Muscle of arm (tissue), 12 donors: Measurements from ENCODE around the gene KATNAL2. TPM values are rescaled to one million over a fixed set of nuclear protein-coding genes. Genes with fewer than 3 reads are reported as not detected.

ENCODE experiments used
- DNase-seq: peaks from one replicate; pipeline ENCODE4 v3.0.0-alpha.2; 2013
- polyA plus RNA-seq, 12 donors: library from polyadenylated mRNA; unstranded; fragments of 120-200 nt; gene quantifications; one replicate each; pipeline ENCODE4 v1.2.1, GENCODE V29; 2013; ENCODE audit not compliant: insufficient read length in 12 of 12

The KATNAL2 gene
- polyA plus RNA-seq, 12 donors = 6.1 to 13.8 (median 7.8) TPM; not detected in 2

- no peak for DNase-seq
These were observed 193.3 kb downstream of the KATNAL2 start for GRCh38 chr18:47110492-47111274.

- no peak for DNase-seq
These were observed 196.6 kb downstream of the KATNAL2 start for GRCh38 chr18:47113796-47114540.

- DNase-seq = no peak
These were observed 197.8 kb downstream of the KATNAL2 start for GRCh38 chr18:47115205-47115604.

- DNase-seq = no peak
These were observed 201.6 kb downstream of the KATNAL2 start for GRCh38 chr18:47118981-47119380.

- no peak for DNase-seq
These were observed 203.0 kb downstream of the KATNAL2 start for GRCh38 chr18:47120428-47120827.

GRCh38 chr18:47121146-47121545, 203.7 kb downstream of the KATNAL2 start:
- DNase-seq = no peak

GRCh38 chr18:47141289-47141688, 223.9 kb downstream of the KATNAL2 start:
- DNase-seq = no peak

- no peak for DNase-seq
These were observed 225.8 kb downstream of the KATNAL2 start for GRCh38 chr18:47143153-47143552.

GRCh38 chr18:47143899-47144485, 226.6 kb downstream of the KATNAL2 start:
- no peak for DNase-seq

- DNase-seq = no peak
These were observed 228.8 kb downstream of the KATNAL2 start for GRCh38 chr18:47146206-47146605.

- DNase-seq = peak; percentile 7
These were observed 232.1 kb downstream of the KATNAL2 start for GRCh38 chr18:47149457-47150028.

GRCh38 chr18:47150029-47150823, 232.8 kb downstream of the KATNAL2 start, which contains the start of gene HDHD2:
TSS of gene HDHD2 (minus strand) at chr18:47150500. CDS start at chr18:47136439, 14,061 bp downstream.
- peak; percentile 92 for DNase-seq

GRCh38 chr18:47150824-47151366, 233.5 kb downstream of the KATNAL2 start:
- no peak for DNase-seq

GRCh38 chr18:47151439-47151838, 234.0 kb downstream of the KATNAL2 start:
- no peak for DNase-seq

Other genes starting within 250 kb of the KATNAL2 start
- 1 to 10 TPM in 11 of 12 donors, not detected in 1; 2.7 to 8.3 (median 5.4) TPM for gene ST8SIA5, start 160.5 kb upstream of the KATNAL2 start, polyA plus RNA-seq
- gene PIAS2, start 95 bp upstream of the KATNAL2 start, polyA plus RNA-seq = 10 to 100 TPM in 11 of 12 donors, not detected in 1; 19.2 to 37.5 (median 25.0) TPM
- gene ELOA2, start 118.0 kb downstream of the KATNAL2 start, polyA plus RNA-seq = under 1 TPM in 2 of 12 donors, not detected in 10; 0.07 to 0.09 TPM
- gene HDHD2, start 232.9 kb downstream of the KATNAL2 start, polyA plus RNA-seq = 10 to 100 TPM in 11 of 12 donors, not detected in 1; 16.7 to 31.1 (median 26.7) TPM